ENCODE results near the gene CNTNAP2. TPM values are rescaled to one million over a fixed set of nuclear protein-coding genes. Genes with fewer than 3 reads are reported as not detected.

Gene CNTNAP2
- total and polyA plus RNA-seq, 2 of the 8 experiments (the other 6 are each of a cell fraction or from before 2014, with no cell fraction given) = 27.9 to 71.0 TPM

GRCh38 chr7:146948703-146949102 lies 832.1 kb downstream of the CNTNAP2 start:
- FAIRE-seq = no peak
- no peak for TF ChIP-seq POLR2A (IDR thresholded peaks at IDR 0.05; ENCODE audit: control extremely low read depth in 1 of 2, low read depth in 2 of 2, low read length in 2 of 2)
- TF ChIP-seq KDM4A (IDR thresholded peaks at IDR 0.05; ENCODE audit: low read depth, low read length, severe bottlenecking) = no peak
- no peak for TF ChIP-seq TEAD4 (IDR thresholded peaks at IDR 0.05; ENCODE audit: low read depth, low read length)
- TF ChIP-seq E2F6 (IDR thresholded peaks at IDR 0.05) = no peak
- no peak for TF ChIP-seq HDAC6 (IDR thresholded peaks at IDR 0.05; ENCODE audit: low read depth, low read length)
- no peak for TF ChIP-seq NANOG (IDR thresholded peaks at IDR 0.05; ENCODE audit: insufficient read depth, low read depth, low read length, poor library complexity, severe bottlenecking)
- no peak for TF ChIP-seq BACH1 (IDR thresholded peaks at IDR 0.05; ENCODE audit: low read length)
- no peak for TF ChIP-seq ATF2 (IDR thresholded peaks at IDR 0.05; ENCODE audit: low read length)
- no peak for TF ChIP-seq RAD21 (IDR thresholded peaks at IDR 0.05 in 1 of 2, conservative IDR thresholded peaks at IDR 0.05 in 1 of 2; ENCODE audit: low read depth in 2 of 2, low read length in 2 of 2)
- TF ChIP-seq CBX5 (IDR thresholded peaks at IDR 0.05; ENCODE audit: low read depth, low read length) = no peak
- CTCF ChIA-PET (ENCODE audit: partially characterized antibody) = interaction anchor here (1.2 kb wide), 1 partner anchor 12 kb away, joined by 3 read pairs; no protein-coding TSS in a partner anchor

More at GRCh38 chr7:146948703-146949102, 832.1 kb downstream of the CNTNAP2 start:
- 86% methylated on average over 1 of the region's 1 CpG; no CpG with 5 or more reads in 1 of the 2 experiments for WGBS, 2 experiments (ENCODE audit: extremely low coverage in 1 of 2, insufficient coverage in 1 of 2, insufficient read length in 1 of 2, insufficient replicate concordance in 2 of 2, low coverage in 1 of 2, low lambda C conversion rate in 2 of 2, missing lambda C conversion rate in 1 of 2)
- no peak overlapping the region for H2BK5ac ChIP-seq (ENCODE audit: low read depth, low read length)
- no peak overlapping the region for H2AK5ac ChIP-seq (ENCODE audit: low read depth, low read length)
- H3K18ac ChIP-seq (ENCODE audit: extremely low read depth, low read length) = no peak overlapping the region
- H2BK20ac ChIP-seq (ENCODE audit: low read length) = no peak overlapping the region
- H3K79me2 ChIP-seq (ENCODE audit: control insufficient read depth in 1 of 2, insufficient read depth in 2 of 2, low read length in 2 of 2) = no peaks in the 10 kb centered on the region
- no peaks in the 10 kb centered on the region for H3K9me3 ChIP-seq (ENCODE audit: insufficient read depth in 2 of 2, low read depth in 1 of 2, low read length in 1 of 2)
- H3K36me3 ChIP-seq (ENCODE audit: control insufficient read depth in 2 of 4, insufficient read depth in 4 of 4, low read length in 3 of 4) = no peaks in the 10 kb centered on the region
- H3K4me2 ChIP-seq (ENCODE audit: insufficient read depth in 1 of 2, low read depth in 2 of 2, low read length in 2 of 2) = no peak overlapping the region
- H3K23ac ChIP-seq (ENCODE audit: insufficient read length) = no peak overlapping the region
- H4K8ac ChIP-seq (ENCODE audit: extremely low read depth, insufficient read depth, low read length) = no peak overlapping the region
- POLR2A ChIA-PET (ENCODE audit: partially characterized antibody) = no interaction called here
- H2AFZ ChIP-seq (ENCODE audit: low read length) = no peak overlapping the region
- no peak overlapping the region for H2BK120ac ChIP-seq (replicated peaks; ENCODE audit: low read depth, low read length)
- H3K4me3 ChIP-seq (ENCODE audit: extremely low read depth in 1 of 4, insufficient read depth in 2 of 4, low read depth in 3 of 4, low read length in 4 of 4) = no peak overlapping the region
- no peak overlapping the region for H3K56ac ChIP-seq (replicated peaks; ENCODE audit: insufficient read length, low read depth, low read length)
- no peaks in the 10 kb centered on the region for H4K20me1 ChIP-seq (replicated peaks in 1 of 2; ENCODE audit: control insufficient read depth in 1 of 2, insufficient read depth in 2 of 2, low read length in 2 of 2)
- H3K27me3 ChIP-seq (replicated peaks in 1 of 4; ENCODE audit: control insufficient read depth in 3 of 4, extremely low read depth in 1 of 4, insufficient read depth in 3 of 4, low read length in 3 of 4) = no peaks in the 10 kb centered on the region
- H4K5ac ChIP-seq (ENCODE audit: insufficient read length, low read depth, low read length) = no peak overlapping the region
- H3K14ac ChIP-seq (ENCODE audit: insufficient read length) = no peak overlapping the region
- H4K91ac ChIP-seq (replicated peaks; ENCODE audit: insufficient read length, low read length) = no peak overlapping the region
- no peak overlapping the region for H3K9ac ChIP-seq (replicated peaks in 1 of 4; ENCODE audit: extremely low read depth in 1 of 4, low read depth in 3 of 4, low read length in 3 of 4)
- DNase-seq (ENCODE audit: low read depth in 1 of 2, low spot score in 2 of 2) = no peak
- no peak overlapping the region for H2BK15ac ChIP-seq (ENCODE audit: low read length)
- H3K23me2 ChIP-seq (ENCODE audit: low read depth, low read length) = no peaks in the 10 kb centered on the region
- no peaks in the 10 kb centered on the region for H3K79me1 ChIP-seq (ENCODE audit: low read depth, low read length)
- no peak overlapping the region for H3K4ac ChIP-seq (replicated peaks; ENCODE audit: insufficient read length, low read depth, low read length)
- no peak overlapping the region for H2BK12ac ChIP-seq (ENCODE audit: low read depth, low read length)
- no peak overlapping the region for H3K27ac ChIP-seq (ENCODE audit: low read depth, low read length)
- H3K4me1 ChIP-seq (replicated peaks in 1 of 4; ENCODE audit: control insufficient read depth in 3 of 4, insufficient read depth in 4 of 4, low read length in 3 of 4) = no peaks in the 10 kb centered on the region
